ENCODE results near the gene OR52K1.

DNA sequence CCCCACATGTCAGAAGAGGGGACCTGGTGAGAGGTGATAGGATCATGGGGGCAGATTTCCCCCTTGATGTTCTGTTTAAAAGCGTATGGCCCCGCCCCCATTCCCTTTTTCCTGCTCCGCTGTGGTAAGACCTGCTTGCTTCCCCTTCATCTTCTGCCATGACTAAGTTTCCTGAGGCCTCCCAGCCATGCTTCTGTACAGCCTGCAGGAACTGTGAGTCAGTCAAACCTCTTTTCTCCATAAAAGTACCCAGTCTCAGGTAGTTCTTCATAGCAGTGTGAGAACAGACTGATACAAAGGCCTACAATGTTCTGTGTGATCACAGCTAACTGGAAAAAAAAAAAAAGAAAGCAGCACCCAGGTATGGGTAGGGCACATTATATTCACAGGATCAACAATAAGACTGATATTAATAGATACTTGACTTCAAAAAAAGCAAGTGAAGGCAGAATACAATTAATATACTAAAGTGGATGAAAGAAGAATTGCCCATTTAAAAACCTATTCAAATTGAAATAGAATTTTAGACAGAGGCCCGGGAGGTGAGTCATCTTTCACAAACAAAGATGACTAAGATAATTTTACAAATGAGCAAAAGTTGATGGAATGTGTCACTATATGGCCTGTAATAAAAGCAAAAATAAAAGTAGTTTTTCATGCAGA is 1.7 kb upstream of the OR52K1 start:
- TF ChIP-seq, protein P1, sequence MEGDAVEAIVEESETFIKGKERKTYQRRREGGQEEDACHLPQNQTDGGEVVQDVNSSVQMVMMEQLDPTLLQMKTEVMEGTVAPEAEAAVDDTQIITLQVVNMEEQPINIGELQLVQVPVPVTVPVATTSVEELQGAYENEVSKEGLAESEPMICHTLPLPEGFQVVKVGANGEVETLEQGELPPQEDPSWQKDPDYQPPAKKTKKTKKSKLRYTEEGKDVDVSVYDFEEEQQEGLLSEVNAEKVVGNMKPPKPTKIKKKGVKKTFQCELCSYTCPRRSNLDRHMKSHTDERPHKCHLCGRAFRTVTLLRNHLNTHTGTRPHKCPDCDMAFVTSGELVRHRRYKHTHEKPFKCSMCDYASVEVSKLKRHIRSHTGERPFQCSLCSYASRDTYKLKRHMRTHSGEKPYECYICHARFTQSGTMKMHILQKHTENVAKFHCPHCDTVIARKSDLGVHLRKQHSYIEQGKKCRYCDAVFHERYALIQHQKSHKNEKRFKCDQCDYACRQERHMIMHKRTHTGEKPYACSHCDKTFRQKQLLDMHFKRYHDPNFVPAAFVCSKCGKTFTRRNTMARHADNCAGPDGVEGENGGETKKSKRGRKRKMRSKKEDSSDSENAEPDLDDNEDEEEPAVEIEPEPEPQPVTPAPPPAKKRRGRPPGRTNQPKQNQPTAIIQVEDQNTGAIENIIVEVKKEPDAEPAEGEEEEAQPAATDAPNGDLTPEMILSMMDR (IDR thresholded peaks at IDR 0.05), result no peak
- no peak for TF ChIP-seq POLR2AphosphoS5 (IDR thresholded peaks at IDR 0.05)
- TF ChIP-seq POLR2A (IDR thresholded peaks at IDR 0.05), result no peak
- no peak for TF ChIP-seq EP300 (IDR thresholded peaks at IDR 0.05)
